Stimulated activated CD4-positive, alpha-beta T cell treated with anti-CD3 and anti-CD28 coated beads, Interleukin-2, amount 100 ng/mL, for 24 hours (primary cell): ENCODE measurements around the gene ELF3.
"Not testable (repeated sequence)": the region's sequence is repeated elsewhere in the genome, so short reads cannot be mapped to it uniquely, and the experiment has no call there.

Experiments used
- DNase-seq, 2 donors: peaks; one replicate each; pipeline ENCODE4 v3.0.0-alpha.2; 2020

ELF3 gene

DNA sequence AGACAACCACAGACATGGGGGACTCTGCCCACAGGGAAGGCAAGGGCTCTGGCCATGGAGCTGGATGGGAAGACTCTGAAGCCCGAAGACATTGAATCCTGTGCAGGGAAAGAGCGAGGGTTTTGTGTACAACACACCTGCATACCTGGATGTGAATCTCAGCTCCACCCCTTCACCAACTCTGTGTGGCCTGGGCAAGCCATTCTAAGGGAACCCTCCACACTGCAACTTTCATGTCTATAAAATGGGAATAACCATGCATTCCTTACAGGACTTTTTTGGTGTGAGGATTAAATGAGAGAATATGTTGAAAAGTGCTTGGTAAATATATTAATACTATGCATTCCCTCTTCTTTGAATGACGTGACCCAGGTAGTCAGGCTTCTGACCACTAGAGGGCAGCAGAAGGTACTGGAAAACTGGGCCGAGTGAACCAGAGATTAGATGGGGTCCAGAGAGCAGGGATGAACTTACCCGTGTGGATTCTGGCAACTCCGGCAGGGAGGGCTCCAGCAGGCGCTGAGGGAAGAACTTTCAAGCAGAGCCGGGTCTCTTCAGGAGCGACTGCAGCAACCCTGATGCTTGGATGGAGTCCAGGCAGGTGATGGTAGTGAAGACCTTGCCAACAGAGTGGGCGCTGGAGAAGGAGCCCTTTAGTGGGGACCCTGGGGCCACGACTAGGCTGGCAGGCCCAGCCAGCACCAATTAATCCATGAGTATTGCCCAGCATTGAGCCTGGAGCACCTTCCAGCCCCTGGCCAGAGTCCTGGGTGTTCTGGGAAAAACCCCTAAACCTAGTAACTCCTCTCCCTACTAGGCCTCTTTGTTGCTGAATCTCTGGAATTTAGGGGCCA, 834 bp upstream of the ELF3 start:
- DNase-seq, result peak; percentile 64 to 72

- no peak for DNase-seq
Measured at GRCh38 chr1:202011994-202012393, 1.6 kb downstream of the ELF3 start.

DNA sequence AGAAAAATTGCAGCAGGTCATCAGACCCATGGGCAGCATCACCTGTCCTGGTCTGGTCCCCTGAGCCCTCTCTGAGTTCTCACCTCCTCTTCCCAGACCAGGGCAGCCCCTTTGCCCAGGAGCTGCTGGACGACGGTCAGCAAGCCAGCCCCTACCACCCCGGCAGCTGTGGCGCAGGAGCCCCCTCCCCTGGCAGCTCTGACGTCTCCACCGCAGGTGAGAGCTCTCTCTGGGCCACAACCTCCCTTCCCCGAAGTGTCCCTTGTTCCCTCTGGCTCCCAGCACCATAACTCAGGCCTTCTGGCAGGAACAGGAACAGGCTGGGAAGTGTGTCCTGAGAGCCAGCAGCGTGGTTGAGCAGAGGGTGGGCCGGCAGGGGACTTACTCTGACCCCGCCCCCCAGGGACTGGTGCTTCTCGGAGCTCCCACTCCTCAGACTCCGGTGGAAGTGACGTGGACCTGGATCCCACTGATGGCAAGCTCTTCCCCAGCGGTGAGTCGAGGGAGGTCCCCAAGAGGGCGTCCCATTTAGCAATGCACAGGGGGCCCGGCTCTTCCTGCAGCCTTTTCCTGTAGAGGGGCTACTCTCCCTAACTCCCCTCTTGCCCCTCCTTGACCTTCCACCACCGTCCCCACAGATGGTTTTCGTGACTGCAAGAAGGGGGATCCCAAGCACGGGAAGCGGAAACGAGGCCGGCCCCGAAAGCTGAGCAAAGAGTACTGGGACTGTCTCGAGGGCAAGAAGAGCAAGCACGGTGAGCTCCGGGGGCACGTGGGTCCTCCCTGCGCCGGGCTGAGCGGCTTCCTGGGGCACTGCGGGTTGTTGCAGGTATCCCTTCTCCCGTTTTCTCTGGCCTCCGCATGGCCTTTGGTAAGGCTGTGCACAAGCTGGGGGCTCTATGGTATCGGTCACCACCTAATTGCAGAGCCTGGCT, 2.4 kb downstream of the ELF3 start:
- DNase-seq, result no peak

- DNase-seq, result no peak
Measured at GRCh38 chr1:202013603-202014002, 3.2 kb downstream of the ELF3 start.

GRCh38 chr1:202014060-202014459, 3.7 kb downstream of the ELF3 start:
- no peak for DNase-seq

GRCh38 chr1:202014915-202015661, 4.7 kb downstream of the ELF3 start:
- DNase-seq, result no peak

DNA sequence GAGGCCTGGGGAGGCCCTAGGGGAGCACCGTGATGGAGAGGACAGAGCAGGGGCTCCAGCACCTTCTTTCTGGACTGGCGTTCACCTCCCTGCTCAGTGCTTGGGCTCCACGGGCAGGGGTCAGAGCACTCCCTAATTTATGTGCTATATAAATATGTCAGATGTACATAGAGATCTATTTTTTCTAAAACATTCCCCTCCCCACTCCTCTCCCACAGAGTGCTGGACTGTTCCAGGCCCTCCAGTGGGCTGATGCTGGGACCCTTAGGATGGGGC, 5.2 kb downstream of the ELF3 start:
- DNase-seq, result no peak

DNA sequence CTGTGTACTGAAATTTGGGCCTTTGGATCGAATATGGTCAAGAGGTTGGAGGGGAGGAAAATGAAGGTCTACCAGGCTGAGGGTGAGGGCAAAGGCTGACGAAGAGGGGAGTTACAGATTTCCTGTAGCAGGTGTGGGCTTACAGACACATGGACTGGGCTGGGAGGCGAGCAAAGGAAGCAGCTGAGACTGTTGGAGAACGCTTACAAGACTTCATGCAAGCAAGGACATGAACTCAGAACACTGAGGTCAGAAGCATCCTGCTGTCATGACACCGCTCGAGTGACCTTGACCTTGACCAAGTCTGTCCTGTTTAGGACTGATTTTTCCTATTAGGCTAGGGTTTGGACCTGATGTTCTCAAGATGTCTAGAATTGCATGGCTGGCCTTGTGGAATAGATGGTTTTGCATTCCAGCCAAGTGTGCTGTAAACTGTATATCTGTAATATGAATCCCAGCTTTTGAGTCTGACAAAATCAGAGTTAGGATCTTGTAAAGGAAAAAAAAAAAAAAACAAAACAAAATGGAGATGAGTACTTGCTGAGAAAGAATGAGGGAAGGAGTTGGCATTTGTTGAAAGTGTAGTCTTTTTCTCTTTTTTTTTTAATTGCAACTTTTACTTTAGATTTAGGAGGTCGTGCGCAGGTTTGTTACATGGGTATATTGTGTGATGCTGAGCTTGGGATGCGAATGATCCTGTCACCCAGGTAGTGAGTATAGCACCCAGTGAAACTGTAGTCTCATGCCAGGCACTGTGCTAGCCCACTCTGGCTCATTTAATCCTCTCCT, 5.8 kb downstream of the ELF3 start:
- DNase-seq, result no peak

- no peak for DNase-seq
Measured at GRCh38 chr1:202016811-202017748, 6.7 kb downstream of the ELF3 start.

- no peak for DNase-seq
Measured at GRCh38 chr1:202017749-202018467, 7.5 kb downstream of the ELF3 start.

- no peak for DNase-seq
Measured at GRCh38 chr1:202018468-202019234, 8.3 kb downstream of the ELF3 start.

DNA sequence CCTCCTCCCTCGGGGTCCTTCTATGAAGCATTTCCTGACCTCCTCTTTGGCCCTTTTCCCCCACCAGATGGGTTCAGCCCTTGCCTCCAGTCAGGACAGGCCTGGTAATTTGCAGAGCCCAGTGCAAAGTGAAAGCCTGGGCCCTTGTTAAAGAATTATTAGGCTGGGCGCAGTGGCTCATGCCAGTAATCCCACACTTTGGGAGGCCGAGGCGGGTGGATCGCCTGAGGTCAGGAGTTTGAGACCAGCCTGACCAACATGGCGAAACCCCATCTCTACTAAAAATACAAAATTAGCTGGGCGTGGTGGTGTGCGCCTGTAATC, 8.8 kb downstream of the ELF3 start:
- not testable (repeated sequence) for DNase-seq

GRCh38 chr1:202023001-202023433, 12.6 kb downstream of the ELF3 start:
- DNase-seq, result no peak

- no peak for DNase-seq
Measured at GRCh38 chr1:202029171-202029665, 18.8 kb downstream of the ELF3 start.

DNA sequence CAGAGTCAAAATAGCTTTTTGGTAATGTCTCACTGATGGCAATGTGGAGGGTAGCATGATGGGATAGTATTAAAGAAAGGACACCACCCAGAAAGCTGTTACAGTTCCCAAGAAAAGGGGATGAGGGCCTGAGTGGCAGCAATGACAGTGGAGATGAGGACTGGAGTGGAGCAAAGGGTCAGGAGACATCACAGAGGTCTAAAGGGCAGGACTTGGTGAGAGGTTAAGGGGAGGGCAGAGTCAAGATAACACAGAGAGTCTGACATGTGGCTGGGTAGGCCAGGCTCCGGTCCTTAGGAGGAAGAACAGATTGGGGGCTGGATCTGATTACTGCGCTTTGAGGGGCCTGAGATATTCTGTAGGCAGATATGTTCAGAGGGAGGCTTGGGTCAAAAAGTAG, 19.3 kb downstream of the ELF3 start:
- DNase-seq, result no peak

GRCh38 chr1:202031796-202032195, 21.4 kb downstream of the ELF3 start:
- no peak for DNase-seq

- no peak for DNase-seq
Measured at GRCh38 chr1:202034149-202034682, 23.8 kb downstream of the ELF3 start.

- DNase-seq, result no peak
Measured at GRCh38 chr1:202034683-202035462, 24.5 kb downstream of the ELF3 start.
